ENCODE data around the gene CALY. TPM values are rescaled to one million over a fixed set of nuclear protein-coding genes. Genes with fewer than 3 reads are reported as not detected.

Gene CALY
- total and polyA plus RNA-seq, 11 donors, result 1.7 TPM; not detected in 10

DNA sequence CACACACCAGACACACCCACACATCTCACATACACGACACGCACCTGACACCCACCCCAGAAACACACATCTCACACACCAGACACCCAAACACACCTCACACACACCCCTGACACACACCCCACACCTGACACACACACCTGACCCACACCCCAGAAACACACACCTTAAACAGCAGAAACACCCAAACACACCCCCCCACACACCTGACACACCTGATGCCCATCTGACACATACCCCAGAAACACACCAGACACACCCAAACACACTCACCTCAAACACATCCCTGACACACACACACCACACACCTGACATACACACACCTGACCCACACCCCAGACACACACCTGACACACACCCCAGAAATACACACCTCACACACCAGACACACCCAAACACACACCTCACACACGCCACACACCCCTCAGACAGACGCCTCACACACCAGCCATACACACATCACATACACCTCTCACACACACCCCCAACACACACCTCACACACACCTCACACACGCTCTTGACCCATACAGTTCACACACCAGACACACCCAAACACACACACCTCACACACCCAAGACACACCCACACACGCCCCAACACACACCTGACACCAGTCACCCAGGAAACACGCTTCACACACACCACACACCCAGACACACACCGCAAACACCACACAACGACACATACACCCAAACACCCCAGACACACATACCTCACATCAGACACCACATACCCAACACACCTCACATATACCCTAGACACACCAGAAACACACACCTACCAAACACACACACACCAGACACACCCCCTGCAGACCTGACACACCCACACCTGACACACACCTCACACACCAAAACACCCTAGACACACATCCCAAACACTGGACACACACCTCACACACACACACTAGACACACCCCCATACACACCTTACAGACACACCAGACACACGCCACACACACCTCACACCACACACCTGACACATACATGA, 1.7 kb upstream of the CALY start:
- Histone ChIP-seq H3K27me3 (peaks cover 29 to 73% (median 38%) of the 10 kb centered on the region in 9 donors), H3K27ac (no peak overlapping the region), H3K36me3 (no peaks in the 10 kb centered on the region), H3K4me1 (peaks cover 5 to 25% (median 18%) of the 10 kb centered on the region in 12 donors), H3K4me3 (no peak overlapping the region), H3K9me3 (no peaks in the 10 kb centered on the region)
- WGBS, 4 donors, result 89 to 90% (median 90%) methylated on average over 10 of the region's 10 CpGs
- intact Hi-C loops (cut with DNase I), result loop anchor here in 1 of 10 donors (10.0 kb wide), 1 partner anchor 176 kb away; no protein-coding TSS in a partner anchor
- DNase-seq, result no peak
- TF ChIP-seq CTCF (IDR thresholded peaks at IDR 0.05) (no peak), POLR2A (IDR thresholded peaks at IDR 0.05) (no peak)
- ATAC-seq, result no peak

DNA sequence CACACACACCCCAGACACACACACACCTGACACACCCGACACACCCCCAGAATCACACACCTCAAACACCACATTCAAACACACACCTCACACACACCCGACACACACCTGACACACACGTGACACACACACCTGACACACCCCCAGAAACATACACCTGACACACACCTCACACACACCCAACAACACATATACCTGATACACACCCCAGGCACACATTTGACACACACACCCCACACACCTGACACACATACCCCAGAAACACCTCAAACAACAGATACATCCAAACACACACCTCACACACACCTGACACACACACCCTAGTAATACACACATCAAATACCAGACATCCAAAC, 652 bp upstream of the CALY start:
- intact Hi-C loops (cut with DNase I), result loop anchor here in 1 of 10 donors (10.0 kb wide), 1 partner anchor 177 kb away; no protein-coding TSS in a partner anchor
- Histone ChIP-seq H3K36me3 (no peaks in the 10 kb centered on the region), H3K27me3 (peaks cover 29 to 70% (median 35%) of the 10 kb centered on the region in 9 donors), H3K4me1 (peaks cover 5 to 25% (median 18%) of the 10 kb centered on the region in 12 donors), H3K27ac (no peak overlapping the region), H3K9me3 (no peaks in the 10 kb centered on the region), H3K4me3 (no peak overlapping the region)
- ATAC-seq, result no peak
- no peak for DNase-seq
- no peak for TF ChIP-seq CTCF (IDR thresholded peaks at IDR 0.05)
- no peak for TF ChIP-seq POLR2A (IDR thresholded peaks at IDR 0.05)
- 83 to 88% (median 86%) methylated on average over 3 of the region's 3 CpGs for WGBS, 4 donors

DNA sequence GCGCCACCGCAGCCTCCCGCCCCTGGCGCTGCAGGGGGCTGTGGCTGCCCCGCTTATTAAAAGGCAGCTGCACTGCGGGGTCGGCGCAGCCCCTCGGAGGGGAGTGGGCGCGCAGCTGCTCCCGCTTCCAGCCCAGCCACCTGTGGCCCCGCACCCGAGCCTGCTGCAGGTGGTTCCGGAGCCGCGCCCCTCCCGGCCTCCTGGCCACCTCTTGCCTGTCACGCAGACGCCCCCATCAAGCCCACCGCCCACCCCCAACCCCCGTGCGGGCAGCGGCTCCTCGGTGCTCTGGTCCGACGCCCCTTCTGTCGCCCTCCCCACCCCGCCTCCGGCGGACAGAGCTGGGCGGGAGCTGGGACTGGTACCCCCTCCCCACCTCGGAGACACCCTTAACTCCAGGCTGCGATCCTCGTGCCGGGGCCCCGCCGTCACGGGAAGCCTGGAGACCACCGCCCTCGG, 549 bp downstream of the CALY start:
- ATAC-seq (no peak), DNase-seq (no peak)
- no peak overlapping the region for H3K27ac ChIP-seq
- 8 to 17% (median 12%) methylated on average over 6 to 41 of the region's 41 CpGs for WGBS, 4 donors
- peaks cover 32 to 71% (median 43%) of the 10 kb centered on the region in 9 donors for H3K27me3 ChIP-seq
- H3K4me1 ChIP-seq, result peaks cover 5 to 25% (median 18%) of the 10 kb centered on the region in 12 donors
- TF ChIP-seq CTCF (IDR thresholded peaks at IDR 0.05) (no peak), POLR2A (IDR thresholded peaks at IDR 0.05) (no peak)
- H3K9me3 ChIP-seq, result no peaks in the 10 kb centered on the region
- H3K36me3 ChIP-seq, result no peaks in the 10 kb centered on the region
- intact Hi-C loops (cut with DNase I), result loop anchor here in 1 of 10 donors (10.0 kb wide), 1 partner anchor 179 kb away; no protein-coding TSS in a partner anchor
- H3K4me3 ChIP-seq, result peak overlapping the region in 11 of 12 donors; percentile 5 to 50 (median 42)

All from heart left ventricle (tissue), 16 donors.